Sigmoid colon (tissue), 7 donors: ENCODE results near the gene TOR2A. TPM values are rescaled to one million over a fixed set of nuclear protein-coding genes. Genes with fewer than 3 reads are reported as not detected.

ENCODE experiments used
- DNase-seq: peaks from one replicate; pipeline ENCODE4 v3.0.0-alpha.2; 2019
- H3K27ac ChIP-seq, 4 donors: fragments of 200-600 bp; sonication (generic); one replicate each; pipeline ENCODE4 v1.5.1; 2016 to 2019; ENCODE audit warnings: mild to moderate bottlenecking in 1 of 4
- H3K27me3 ChIP-seq, 3 donors: fragments of 200-600 bp; sonication (generic); one replicate each; pipeline ENCODE4 v1.5.1; 2019; ENCODE audit warnings: mild to moderate bottlenecking in 1 of 3
- H3K36me3 ChIP-seq, 4 donors: fragments of 200-600 bp; sonication (generic); one replicate each; pipeline ENCODE4 v1.5.1; 2016 to 2019
- H3K4me1 ChIP-seq, 4 donors: fragments of 200-600 bp; sonication (generic); one replicate each; pipeline ENCODE4 v1.5.1; 2017 to 2019
- H3K4me3 ChIP-seq, 4 donors: fragments of 200-600 bp; sonication (generic); one replicate each; pipeline ENCODE4 v1.5.1; 2017 to 2019; ENCODE audit warnings: mild to moderate bottlenecking in 2 of 4, moderate library complexity in 1 of 4
- H3K9me3 ChIP-seq, 4 donors: fragments of 200-600 bp in 3 of 4; sonication (generic) in 3 of 4; one replicate each; pipeline versions ENCODE4 v1.5.1 to v1.6.1; 2013 to 2019
- EP300 ChIP-seq, 4 donors: sonication (generic); formaldehyde crosslinking; IDR thresholded peaks; one replicate each; pipeline ENCODE4 v1.6.1; 2017; ENCODE audit warnings: antibody characterized with exemption in 4 of 4
- POLR2A ChIP-seq, 2 donors: fragments of 450-650 bp; IDR thresholded peaks; one replicate each; pipeline ENCODE4 v1.6.1; 2016; ENCODE audit warnings: antibody characterized with exemption in 2 of 2, mild to moderate bottlenecking in 2 of 2, moderate library complexity in 2 of 2
- POLR2AphosphoS5 ChIP-seq, 4 donors: sonication (generic); formaldehyde crosslinking; IDR thresholded peaks; one replicate each; pipeline ENCODE4 v1.6.1; 2017; ENCODE audit warnings: antibody characterized with exemption in 4 of 4
- WGBS, 2 donors: extraction: QIAGEN DNeasy Blood & Tissue Kit; methylation state at CpG; one replicate each; pipeline ENCODE4 v1.1.7; 2013; 5-methylcytosine and 5-hydroxymethylcytosine counted together
- intact Hi-C: fragments of 100-400 bp; cut with DNase I; formaldehyde crosslinking; loops from one replicate; pipeline ENCODE4 v1.15.1; 2023
- polyA plus RNA-seq, 3 donors: library from polyadenylated mRNA; stranded (reverse); fragments of 200-250 nt; gene quantifications; one replicate each; pipeline ENCODE4 v1.2.3, GENCODE V29; 2013
- total RNA-seq, 4 donors: library from RNA; depleted of rRNA; stranded (reverse); fragments of >200 nt; gene quantifications; one replicate each; pipeline ENCODE4 v1.1.0, GENCODE V29; 2016
- TF ChIP-seq, protein P1 (sequence below), 4 experiments: fragments of 450-650 bp in 3 of 4; fragments of 200-600 bp in 1 of 4; IDR thresholded peaks; one replicate each; pipeline ENCODE4 v1.5.1; 2016 to 2019; ENCODE audit warnings: antibody characterized with exemption in 4 of 4, mild to moderate bottlenecking in 3 of 4, moderate library complexity in 2 of 4
- donor health status: healthy with polysubstance abuse.
- donor health status: Bipolar disorder and iron deficiency.
- donor health status: healthy.

The TOR2A gene
- total and polyA plus RNA-seq, 7 donors, result 6.1 to 26.4 (median 10.4) TPM

DNA sequence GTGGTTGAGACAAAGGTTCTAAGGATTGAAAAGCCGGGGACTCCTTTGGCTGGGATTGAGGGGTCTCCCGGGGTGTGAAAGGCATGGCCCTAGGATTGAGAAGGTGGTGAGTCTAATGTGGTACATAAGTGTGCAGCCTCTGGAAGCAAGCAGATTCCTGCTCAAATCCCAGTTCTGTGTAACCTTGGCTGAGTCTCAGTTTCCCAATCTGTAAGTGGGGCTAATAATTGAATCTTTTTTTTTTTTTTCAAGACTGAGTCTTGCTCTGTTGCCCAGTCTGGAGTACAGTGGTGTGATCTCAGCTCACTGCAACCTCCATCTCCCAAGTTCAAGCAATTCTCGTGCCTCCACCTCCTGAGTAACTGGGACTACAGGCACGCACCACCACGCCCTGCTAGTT, 37.5 kb upstream of the TOR2A start:
- 79 to 93% methylated on average over 5 of the region's 5 CpGs for WGBS, 2 donors
- H3K4me3 ChIP-seq, result no peak overlapping the region
- intact Hi-C loops, result no loop called here
- no peak for TF ChIP-seq EP300 (IDR thresholded peaks at IDR 0.05)
- H3K4me1 ChIP-seq, result peaks cover 0 to 12% (median 9%) of the 10 kb centered on the region in 4 donors
- no peak overlapping the region for H3K27ac ChIP-seq
- DNase-seq, result no peak
- no peaks in the 10 kb centered on the region for H3K27me3 ChIP-seq
- H3K36me3 ChIP-seq, result no peaks in the 10 kb centered on the region
- no peaks in the 10 kb centered on the region for H3K9me3 ChIP-seq

DNA sequence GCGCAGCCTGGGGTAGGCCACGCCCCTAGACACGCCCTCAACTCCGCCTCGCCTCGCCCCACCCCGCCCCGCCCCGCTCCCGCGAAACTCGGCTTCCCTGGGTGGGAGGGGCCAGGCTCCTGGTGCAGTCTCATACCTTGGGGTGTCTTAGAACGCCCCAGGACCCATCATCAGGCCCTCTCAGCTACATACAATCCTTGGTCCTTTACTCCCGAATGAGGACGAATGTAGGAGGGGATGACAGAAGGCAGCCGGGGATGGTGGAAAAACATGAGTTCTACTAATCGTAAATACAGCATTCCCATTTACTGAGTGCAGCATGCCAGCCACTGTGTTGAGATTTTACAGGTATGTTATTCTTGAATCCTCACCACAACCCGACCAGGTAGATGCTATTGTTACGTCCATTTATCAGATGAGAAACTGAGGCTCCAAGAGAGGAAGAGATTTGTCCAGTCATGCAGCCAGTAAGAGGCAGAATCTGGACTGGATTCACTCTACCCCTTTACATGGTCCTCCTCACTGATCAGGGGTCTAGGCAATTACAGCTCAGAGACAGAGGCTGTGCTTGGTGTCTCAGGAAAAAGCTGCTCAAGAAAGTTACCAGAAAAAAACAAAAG, 36.6 kb upstream of the TOR2A start:
- Histone ChIP-seq H3K36me3 (no peaks in the 10 kb centered on the region), H3K27ac (peak overlapping the region; percentile 47 to 70 (median 56)), H3K4me3 (peak overlapping the region; percentile 27 to 57 (median 53)), H3K9me3 (no peaks in the 10 kb centered on the region), H3K4me1 (peaks cover 0 to 12% (median 9%) of the 10 kb centered on the region in 4 donors), H3K27me3 (no peaks in the 10 kb centered on the region)
- no peak for DNase-seq
- no peak for TF ChIP-seq POLR2AphosphoS5 (IDR thresholded peaks at IDR 0.05)
- TF ChIP-seq, protein P1, sequence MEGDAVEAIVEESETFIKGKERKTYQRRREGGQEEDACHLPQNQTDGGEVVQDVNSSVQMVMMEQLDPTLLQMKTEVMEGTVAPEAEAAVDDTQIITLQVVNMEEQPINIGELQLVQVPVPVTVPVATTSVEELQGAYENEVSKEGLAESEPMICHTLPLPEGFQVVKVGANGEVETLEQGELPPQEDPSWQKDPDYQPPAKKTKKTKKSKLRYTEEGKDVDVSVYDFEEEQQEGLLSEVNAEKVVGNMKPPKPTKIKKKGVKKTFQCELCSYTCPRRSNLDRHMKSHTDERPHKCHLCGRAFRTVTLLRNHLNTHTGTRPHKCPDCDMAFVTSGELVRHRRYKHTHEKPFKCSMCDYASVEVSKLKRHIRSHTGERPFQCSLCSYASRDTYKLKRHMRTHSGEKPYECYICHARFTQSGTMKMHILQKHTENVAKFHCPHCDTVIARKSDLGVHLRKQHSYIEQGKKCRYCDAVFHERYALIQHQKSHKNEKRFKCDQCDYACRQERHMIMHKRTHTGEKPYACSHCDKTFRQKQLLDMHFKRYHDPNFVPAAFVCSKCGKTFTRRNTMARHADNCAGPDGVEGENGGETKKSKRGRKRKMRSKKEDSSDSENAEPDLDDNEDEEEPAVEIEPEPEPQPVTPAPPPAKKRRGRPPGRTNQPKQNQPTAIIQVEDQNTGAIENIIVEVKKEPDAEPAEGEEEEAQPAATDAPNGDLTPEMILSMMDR (IDR thresholded peaks at IDR 0.05), result no peak
- no peak for TF ChIP-seq EP300 (IDR thresholded peaks at IDR 0.05)
- TF ChIP-seq POLR2A (IDR thresholded peaks at IDR 0.05), result no peak
- 4 to 9% methylated on average over 19 of the region's 19 CpGs for WGBS, 2 donors
- intact Hi-C loops, result loop anchor here (1.0 kb wide), 1 partner anchor 14 kb away; no protein-coding TSS in a partner anchor

DNA sequence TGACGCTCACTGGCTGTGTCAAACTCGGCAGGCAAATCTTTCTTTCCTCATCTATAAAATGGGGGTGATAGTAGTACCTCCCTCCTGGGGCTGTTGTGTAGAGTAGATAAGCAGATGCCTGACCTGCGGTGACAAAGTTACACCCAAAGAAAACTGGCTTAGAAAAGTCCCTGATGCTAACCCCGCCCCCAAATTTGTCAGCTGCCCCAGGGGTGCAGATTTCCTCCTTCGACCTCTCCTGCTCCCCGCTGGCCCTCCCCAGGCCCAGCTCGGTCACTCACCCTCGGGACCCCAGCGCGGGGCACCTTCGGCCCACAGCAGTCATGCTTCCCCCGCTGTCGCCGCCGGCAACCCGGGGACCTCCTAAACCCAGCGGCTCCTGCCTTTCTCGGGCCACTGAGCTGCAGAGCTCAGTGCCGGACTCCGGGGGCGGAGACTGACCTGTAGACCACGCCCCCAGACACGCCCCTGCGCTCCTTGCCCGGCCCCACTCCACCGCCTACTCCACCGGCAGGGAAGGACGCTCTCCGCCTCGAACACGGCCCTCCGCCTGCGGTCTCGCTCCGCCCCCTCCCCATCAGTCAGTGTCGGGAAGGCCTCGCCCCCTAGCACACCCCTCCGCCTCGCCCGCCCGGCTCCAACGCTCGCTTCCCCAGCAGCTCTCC, 35.9 kb upstream of the TOR2A start:
- H3K9me3 ChIP-seq, result no peaks in the 10 kb centered on the region
- WGBS, 2 donors, result 1 to 2% methylated on average over 43 of the region's 43 CpGs
- H3K4me3 ChIP-seq, result peak overlapping the region; percentile 27 to 57 (median 53)
- no peaks in the 10 kb centered on the region for H3K36me3 ChIP-seq
- TF ChIP-seq EP300 (IDR thresholded peaks at IDR 0.05), result no peak
- TF ChIP-seq POLR2AphosphoS5 (IDR thresholded peaks at IDR 0.05), result peak; percentile 43 to 75 (median 68)
- H3K4me1 ChIP-seq, result peaks cover 0 to 12% (median 9%) of the 10 kb centered on the region in 4 donors
- no peaks in the 10 kb centered on the region for H3K27me3 ChIP-seq
- intact Hi-C loops, result loop anchor here (1.0 kb wide), 1 partner anchor 14 kb away; no protein-coding TSS in a partner anchor
- DNase-seq, result peak; percentile 99
- peak overlapping the region; percentile 56 to 69 (median 63) for H3K27ac ChIP-seq

DNA sequence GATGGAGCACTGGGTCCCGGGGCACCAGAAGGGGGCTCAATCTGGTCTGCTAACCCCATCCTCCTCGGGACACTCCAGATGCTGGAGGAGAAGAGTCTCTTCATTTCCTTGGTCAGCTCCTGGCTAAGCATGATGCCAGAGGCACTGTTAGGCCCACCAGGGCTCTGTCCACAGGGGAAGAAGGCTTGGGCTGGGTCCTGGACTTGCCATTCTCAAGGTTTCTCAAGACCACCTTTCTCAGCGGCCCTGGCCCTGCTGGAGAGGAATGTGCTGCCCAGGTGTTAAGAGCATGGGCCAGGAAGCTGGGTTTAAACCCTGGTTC, 35.5 kb upstream of the TOR2A start:
- Histone ChIP-seq H3K27ac (peak overlapping the region; percentile 56 to 69 (median 63)), H3K36me3 (no peaks in the 10 kb centered on the region), H3K27me3 (no peaks in the 10 kb centered on the region), H3K4me3 (peak overlapping the region; percentile 27 to 57 (median 53)), H3K9me3 (no peaks in the 10 kb centered on the region), H3K4me1 (peaks cover 0 to 12% (median 9%) of the 10 kb centered on the region in 4 donors)
- DNase-seq, result no peak
- WGBS, 2 donors, result 49 to 57% methylated on average over 3 of the region's 3 CpGs
- intact Hi-C loops, result no loop called here
- no peak for TF ChIP-seq EP300 (IDR thresholded peaks at IDR 0.05)
- TF ChIP-seq, protein P1 (IDR thresholded peaks at IDR 0.05), result no peak
- TF ChIP-seq POLR2A (IDR thresholded peaks at IDR 0.05), result no peak
- TF ChIP-seq POLR2AphosphoS5 (IDR thresholded peaks at IDR 0.05), result no peak

DNA sequence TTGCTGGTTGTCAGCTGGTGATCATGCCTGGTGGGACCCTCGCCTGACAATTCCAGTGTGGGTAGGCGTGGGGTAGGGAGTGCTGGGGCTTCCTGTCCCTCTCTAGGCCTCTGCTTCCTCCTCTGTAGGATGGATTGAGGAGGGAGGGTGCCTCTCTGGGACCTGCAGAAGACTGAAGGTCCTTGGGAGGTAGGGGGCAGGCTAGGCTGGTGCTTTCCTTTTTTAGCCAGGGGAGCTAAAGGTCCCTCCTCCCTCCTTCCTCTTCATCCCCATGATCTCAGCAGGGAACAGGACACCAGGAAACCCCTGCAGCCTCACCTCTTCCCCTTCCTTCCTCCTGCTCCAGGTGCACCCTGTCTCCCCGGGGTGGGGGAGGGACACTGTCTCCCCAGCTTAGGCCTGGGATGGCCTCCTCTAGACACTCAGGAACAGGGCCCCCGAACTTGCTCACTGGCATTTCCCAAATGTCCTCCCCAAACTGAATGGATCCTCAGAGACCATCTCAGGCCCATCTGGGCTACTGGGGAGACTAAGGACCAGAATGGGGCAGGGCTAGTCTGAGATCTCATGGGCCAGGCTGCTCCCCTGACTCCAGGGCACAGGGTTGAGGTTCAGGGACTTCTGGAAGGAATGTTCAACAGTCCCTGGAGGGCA, 35.0 kb upstream of the TOR2A start:
- H3K27me3 ChIP-seq, result no peaks in the 10 kb centered on the region
- no peak for DNase-seq
- peaks cover 0 to 12% (median 9%) of the 10 kb centered on the region in 4 donors for H3K4me1 ChIP-seq
- TF ChIP-seq POLR2AphosphoS5 (IDR thresholded peaks at IDR 0.05), result peak in 1 of 4 donors; percentile 22
- TF ChIP-seq, protein P1 (IDR thresholded peaks at IDR 0.05), result no peak
- no peaks in the 10 kb centered on the region for H3K9me3 ChIP-seq
- peak overlapping the region; percentile 56 to 69 (median 63) for H3K27ac ChIP-seq
- H3K4me3 ChIP-seq, result peak overlapping the region in 3 of 4 donors; percentile 50 to 57 (median 56)
- 54 to 75% methylated on average over 4 of the region's 4 CpGs for WGBS, 2 donors
- intact Hi-C loops, result no loop called here
- no peaks in the 10 kb centered on the region for H3K36me3 ChIP-seq
